K562 (cell line): ENCODE results near the gene GLB1L. TPM values are rescaled to one million over a fixed set of nuclear protein-coding genes. Genes with fewer than 3 reads are reported as not detected.

ENCODE experiments used
- CBX8 ChIP-seq: fragments of 200-600 bp; sonication (generic); IDR thresholded peaks from 2 replicates; pipeline ENCODE4 v1.6.1; 2012; ENCODE audit warnings: borderline replicate concordance, mixed run types, low read depth, mild to moderate bottlenecking, moderate library complexity, mixed read lengths, low read length, control low read depth, inconsistent platforms; ENCODE audit not compliant: poor library complexity, severe bottlenecking; ENCODE audit errors: extremely low read depth
- CTCF ChIP-seq, 3 experiments: IDR thresholded peaks in 2 of 3; conservative IDR thresholded peaks in 1 of 3; 2 replicates each; pipeline ENCODE4 v1.5.1; 2011 to 2012; ENCODE audit warnings: low read length in 3 of 3, mild to moderate bottlenecking in 3 of 3, control low read depth in 2 of 3, improper control_type of control experiment in 1 of 3, inconsistent platforms in 1 of 3, low read depth in 1 of 3, mixed read lengths in 1 of 3, moderate library complexity in 1 of 3; ENCODE audit not compliant: insufficient read depth in 2 of 3
- E2F1 ChIP-seq: sonication (generic); formaldehyde crosslinking; IDR thresholded peaks from 2 replicates; pipeline ENCODE4 v1.8.1; 2023; ENCODE audit warnings: mild to moderate bottlenecking, missing genetic modification reagents, moderate library complexity
- E2F3 ChIP-seq: fragments of 250-450 bp; sonication (Bioruptor Pico); IDR thresholded peaks from 2 replicates; pipeline ENCODE4 v1.4.0; 2020; ENCODE audit warnings: mild to moderate bottlenecking
- ETV1 ChIP-seq: fragments of 450-650 bp; conservative IDR thresholded peaks from 2 replicates; pipeline ENCODE4 v1.6.1; 2016; ENCODE audit warnings: missing genetic modification characterization, control low read depth, low read depth, missing compliant biosample characterization
- ETV5 ChIP-seq: sonication (generic); formaldehyde crosslinking; IDR thresholded peaks from 2 replicates; pipeline ENCODE4 v1.4.0; 2020; ENCODE audit warnings: low read depth, mild to moderate bottlenecking, missing genetic modification reagents
- FOSL1 ChIP-seq: fragments of 200-800 bp; sonication (Bioruptor generic); conservative IDR thresholded peaks from 2 replicates; pipeline ENCODE4 v1.6.1; 2016; ENCODE audit warnings: missing genetic modification characterization, missing compliant biosample characterization
- GABPB2 ChIP-seq: fragments of 250-450 bp; sonication (Bioruptor Pico); conservative IDR thresholded peaks from 2 replicates; pipeline ENCODE4 v1.5.1; 2021; ENCODE audit warnings: mild to moderate bottlenecking
- JUND ChIP-seq, 2 experiments: IDR thresholded peaks; 2 replicates in 1 of 2; 3 replicates in 1 of 2; pipeline ENCODE4 v1.6.1; 2011; ENCODE audit warnings: borderline replicate concordance in 2 of 2, low read depth in 2 of 2, low read length in 2 of 2, improper control_type of control experiment in 1 of 2, missing biosample characterization in 1 of 2, missing genetic modification characterization in 1 of 2, missing genetic modification reagents in 1 of 2
- KAT7 ChIP-seq: sonication (generic); formaldehyde crosslinking; IDR thresholded peaks from 2 replicates; pipeline ENCODE4 v1.8.0; 2022; ENCODE audit warnings: missing genetic modification reagents, mild to moderate bottlenecking, borderline replicate concordance
- KDM5B ChIP-seq: fragments of 200-600 bp; sonication (generic); IDR thresholded peaks from 2 replicates; pipeline ENCODE4 v1.6.1; 2012; ENCODE audit warnings: low read depth, mild to moderate bottlenecking, moderate library complexity, low read length, control low read depth, inconsistent platforms; ENCODE audit not compliant: insufficient replicate concordance
- MAFK ChIP-seq: IDR thresholded peaks from 2 replicates; pipeline ENCODE4 v1.6.1; 2011; ENCODE audit warnings: low read length, improper control_type of control experiment
- MCM5 ChIP-seq: fragments of 450-650 bp; IDR thresholded peaks from 2 replicates; pipeline ENCODE4 v1.6.1; 2016; ENCODE audit warnings: low read depth
- MECOM ChIP-seq: fragments of 250-450 bp; sonication (Bioruptor Pico); IDR thresholded peaks from 2 replicates; pipeline ENCODE4 v1.8.0; 2022; ENCODE audit warnings: inconsistent platforms
- MXI1 ChIP-seq: IDR thresholded peaks from 2 replicates; pipeline ENCODE4 v1.6.1; 2011; ENCODE audit warnings: low read depth, mild to moderate bottlenecking, improper control_type of control experiment, low read length
- NONO ChIP-seq, 2 experiments: fragments of 200-400 bp in 1 of 2; fragments of 450-650 bp in 1 of 2; formaldehyde crosslinking in 1 of 2; IDR thresholded peaks; 2 replicates each; pipeline ENCODE4 v1.6.1; 2017; ENCODE audit warnings: low read depth in 2 of 2, mild to moderate bottlenecking in 2 of 2, moderate library complexity in 2 of 2, low read length in 1 of 2
- PML ChIP-seq: IDR thresholded peaks from 2 replicates; pipeline ENCODE4 v1.6.1; 2012; ENCODE audit warnings: low read length, inconsistent platforms
- SMAD4 ChIP-seq: fragments of 250-450 bp; sonication (Bioruptor Pico); conservative IDR thresholded peaks from 2 replicates; pipeline ENCODE4 v1.8.0; 2021; ENCODE audit warnings: inconsistent platforms, mild to moderate bottlenecking, moderate library complexity
- TBL1XR1 ChIP-seq, 2 experiments: IDR thresholded peaks; 2 replicates each; pipeline ENCODE4 v1.6.1; 2012; ENCODE audit warnings: improper control_type of control experiment in 2 of 2, low read length in 2 of 2, mild to moderate bottlenecking in 1 of 2
- TCF7 ChIP-seq: sonication (generic); IDR thresholded peaks from 2 replicates; pipeline ENCODE4 v1.6.1; 2016; ENCODE audit warnings: antibody characterized with exemption, borderline replicate concordance
- U2AF2 ChIP-seq: fragments of 200-400 bp; formaldehyde crosslinking; optimal IDR thresholded peaks from 2 replicates; pipeline ENCODE3; 2017; ENCODE audit warnings: low read depth, mild to moderate bottlenecking, low read length
- ZNF263 ChIP-seq: sonication (generic); formaldehyde crosslinking; IDR thresholded peaks from 2 replicates; pipeline ENCODE4 v1.8.0; 2022; ENCODE audit warnings: mild to moderate bottlenecking, missing genetic modification reagents, borderline replicate concordance
- ZNF764 ChIP-seq: fragments of 250-450 bp; sonication (Bioruptor Pico); IDR thresholded peaks from 2 replicates; pipeline ENCODE4 v1.4.0; 2020; ENCODE audit warnings: low read depth, mild to moderate bottlenecking, moderate library complexity
- polyA plus RNA-seq, 8 experiments: library from polyadenylated mRNA; depleted of rRNA in 4 of 8; stranded (reverse) in 5 of 8; unstranded in 3 of 8; fragments of >200 nt; fragmentation: Nextera tagmentation in 2 of 8; fragmentation: Illumina TruSeq in 1 of 8; extraction: Ambion mirVana in 2 of 8; extraction: Trizol in 1 of 8; gene quantifications; 2 replicates each; pipeline versions ENCODE4 v1.2.1 to v1.2.3, GENCODE V29; 2011 to 2014; ENCODE audit warnings: inconsistent platforms in 1 of 8, missing spikeins in 1 of 8
- total RNA-seq, 7 experiments: library from RNA; depleted of rRNA in 6 of 7; stranded (reverse); fragments of >200 nt in 6 of 7; fragmentation: Illumina TruSeq in 2 of 7; extraction: Trizol in 2 of 7; gene quantifications; 2 replicates each; pipeline versions ENCODE4 v1.2.1 to v1.2.3, GENCODE V29; 2011 to 2021; ENCODE audit warnings: low replicate concordance in 1 of 7

Gene GLB1L
- total and polyA plus RNA-seq, 9 of the 15 experiments (the other 6 are each of a cell fraction or from before 2014, with no cell fraction given) = 0.42 to 2.9 (median 2.5) TPM

GRCh38 chr2:219279151-219279915 is 34.1 kb upstream of the GLB1L start, which contains the start of gene DNAJB2 (continued):
- no peak for TF ChIP-seq ZNF764 (CRISPR knock-in tag)
- TF ChIP-seq MCM5 = no peak
- peak; percentile 100 for TF ChIP-seq SMAD4 (CRISPR knock-in tag)
- peak; percentile 86; the same call in 1 of the 2 replicates for TF ChIP-seq MXI1
- no peak for TF ChIP-seq U2AF2
- TF ChIP-seq E2F1 (CRISPR knock-in tag) = peak; percentile 81
- TF ChIP-seq TCF7 = no peak
- no peak for TF ChIP-seq GABPB2 (CRISPR knock-in tag)
- TF ChIP-seq FOSL1 (tag) = peak; percentile 97
- TF ChIP-seq MAFK = no peak
- peak in 1 of 2 experiments; percentile 94; a peak in 3 of 4 replicates for TF ChIP-seq TBL1XR1 (IDR thresholded peaks at IDR 0.05; ENCODE audit: low read length in 2 of 2)
- TF ChIP-seq ETV5 (CRISPR knock-in tag) = peak; percentile 81
- peak; percentile 84 for TF ChIP-seq ETV1 (tag)
- TF ChIP-seq NONO (IDR thresholded peaks at IDR 0.05; ENCODE audit: low read depth in 2 of 2, low read length in 1 of 2) = peak in 1 of 2 experiments; percentile 93; a peak in 2 of 4 replicates
- peak; percentile 83 for TF ChIP-seq JUND (IDR thresholded peaks at IDR 0.05; ENCODE audit: borderline replicate concordance, low read depth, low read length)
- peak; percentile 85; the same call in 1 of the 3 replicates for TF ChIP-seq JUND (tag; IDR thresholded peaks at IDR 0.05; ENCODE audit: borderline replicate concordance, low read depth, low read length)
- TF ChIP-seq PML = peak; percentile 96
- peak; percentile 55 to 83 (median 78) for TF ChIP-seq CTCF (IDR thresholded peaks at IDR 0.05 in 2 of 3, conservative IDR thresholded peaks at IDR 0.05 in 1 of 3; ENCODE audit: insufficient read depth in 2 of 3, low read depth in 1 of 3, low read length in 3 of 3)
- TF ChIP-seq KDM5B = peak; percentile 1
- no peak for TF ChIP-seq CBX8
- TF ChIP-seq MECOM (CRISPR knock-in tag) = no peak
- TF ChIP-seq KAT7 (CRISPR knock-in tag) = no peak
- TF ChIP-seq ZNF263 = 0 out of 2 replicates have a peak, but pooled peaks have one; percentile 21
- peak; percentile 90; the same call in 1 of the 2 replicates for TF ChIP-seq E2F3 (CRISPR knock-in tag)
